Measurements from ENCODE around the gene FBRSL1.
A peak's percentile ranks its signal among the peaks of the same experiment; 100 is the strongest.

The FBRSL1 gene

DNA sequence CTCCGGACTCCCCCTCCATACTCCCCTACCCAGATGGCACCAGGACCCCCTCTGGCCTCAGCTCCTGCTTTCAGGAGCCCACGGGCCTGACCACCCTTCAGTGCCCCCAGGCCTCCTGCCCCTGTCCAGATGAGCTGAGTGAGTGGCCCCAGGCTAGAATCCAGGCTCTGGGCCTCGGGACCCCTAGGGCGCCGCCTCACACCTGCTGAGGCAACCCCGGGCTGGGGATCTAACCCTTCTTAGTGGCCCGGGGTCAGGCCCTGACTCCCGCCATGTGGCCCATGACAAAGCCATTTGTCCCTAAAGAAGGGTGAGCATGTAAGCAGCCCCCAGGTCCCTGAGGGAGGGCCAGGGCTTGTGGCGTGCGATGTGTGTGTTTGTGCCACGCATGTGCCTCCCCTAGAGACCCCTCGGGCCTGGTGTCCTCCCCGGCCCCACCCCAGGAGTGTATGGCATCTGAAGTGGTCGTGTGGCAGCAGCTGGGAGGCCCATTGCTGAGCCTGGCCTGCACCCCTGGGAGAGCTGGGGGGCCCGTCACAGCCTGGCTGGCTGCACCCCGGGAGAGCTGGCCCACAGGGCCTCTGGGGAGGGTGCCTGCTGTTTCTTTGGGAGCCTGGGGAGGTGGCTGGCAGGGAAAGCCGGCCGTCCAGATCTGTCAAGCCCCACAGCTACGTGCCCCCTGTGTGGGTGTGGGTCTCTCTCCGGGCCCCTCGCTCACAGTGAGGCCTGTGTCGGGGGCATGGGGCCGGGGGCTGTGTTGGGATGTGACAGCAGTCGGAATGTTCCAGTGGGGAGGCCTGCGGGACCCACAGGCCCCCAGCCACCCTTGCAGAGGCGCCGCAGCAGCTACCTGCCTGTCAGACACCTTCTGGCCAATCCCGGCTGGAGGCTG is 7.8 kb downstream of the FBRSL1 start:
- DNase-seq (ENCODE audit: low spot score), result no peak

DNA sequence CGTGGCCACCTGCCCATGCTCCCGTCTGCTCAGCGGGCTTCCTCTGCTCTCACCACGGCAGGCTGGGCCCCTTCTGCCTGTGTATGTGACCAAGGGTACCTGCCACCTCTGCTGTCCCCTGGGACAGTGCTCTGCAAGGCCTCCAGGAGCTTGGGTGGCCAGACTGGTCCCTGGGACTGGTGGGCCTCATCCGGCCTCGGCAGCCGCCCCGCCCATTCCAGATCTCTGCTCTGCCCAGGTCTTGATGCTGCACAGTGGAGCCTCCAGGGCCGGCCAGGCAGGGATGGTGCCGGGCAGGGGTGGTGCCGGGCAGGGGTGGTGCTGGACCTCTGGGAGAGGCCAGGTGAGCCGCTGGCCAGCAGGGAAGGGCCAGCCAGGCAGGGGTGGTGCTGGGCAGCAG is 9.0 kb downstream of the FBRSL1 start:
- DNase-seq (ENCODE audit: low spot score), result no peak

DNA sequence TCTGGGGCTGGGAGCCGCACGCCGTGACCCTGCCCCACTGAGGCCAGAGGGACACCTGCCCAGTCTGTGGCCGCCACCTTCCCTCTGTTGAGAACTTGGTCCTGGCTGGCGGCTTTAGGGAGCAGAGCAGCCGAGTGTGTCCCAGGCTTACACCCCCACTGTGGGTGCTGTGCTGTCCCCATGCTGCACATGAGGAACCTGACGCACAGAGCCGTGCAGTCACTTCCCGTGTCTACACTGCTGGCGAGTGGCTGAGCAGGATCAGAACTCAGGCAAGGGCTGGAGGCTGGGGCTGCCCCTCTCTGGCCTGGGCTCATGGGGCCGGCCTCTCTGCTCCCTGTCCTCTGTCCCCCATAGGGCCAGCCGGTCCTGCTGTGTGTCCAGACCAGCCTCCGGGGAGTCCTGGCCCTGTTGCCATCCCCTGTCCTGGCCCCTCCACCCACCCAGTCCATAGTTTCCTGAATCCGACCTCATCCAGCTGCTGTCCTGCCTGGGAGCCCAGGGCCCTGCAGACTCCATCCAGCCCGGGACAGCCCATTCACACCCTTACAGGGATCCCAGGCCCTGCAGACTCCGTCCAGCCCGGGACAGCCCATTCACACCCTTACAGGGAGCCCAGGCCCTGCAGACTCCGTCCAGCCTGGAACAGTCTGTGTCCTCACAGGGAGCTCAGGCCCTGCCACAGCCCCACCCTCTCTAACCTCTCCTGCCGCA is 10.3 kb downstream of the FBRSL1 start:
- DNase-seq (ENCODE audit: low spot score), result no peak

DNA sequence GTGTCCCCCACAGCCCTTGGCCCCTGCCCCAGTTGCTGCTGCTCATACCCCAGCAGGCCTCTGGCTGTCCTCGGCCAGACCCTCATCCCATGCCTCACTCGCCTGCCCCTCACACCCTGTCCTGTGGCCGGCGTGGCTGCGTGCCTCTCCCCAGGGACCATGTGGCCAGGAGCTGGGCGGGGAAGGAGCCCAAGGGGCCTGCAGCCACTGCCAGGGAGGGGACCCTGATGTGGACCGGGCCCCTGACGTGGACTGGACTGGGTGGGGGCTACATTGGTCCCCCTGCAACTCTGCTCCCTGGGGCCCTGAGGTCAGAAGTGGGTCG is 10.9 kb downstream of the FBRSL1 start:
- DNase-seq (ENCODE audit: low spot score), result no peak

DNA sequence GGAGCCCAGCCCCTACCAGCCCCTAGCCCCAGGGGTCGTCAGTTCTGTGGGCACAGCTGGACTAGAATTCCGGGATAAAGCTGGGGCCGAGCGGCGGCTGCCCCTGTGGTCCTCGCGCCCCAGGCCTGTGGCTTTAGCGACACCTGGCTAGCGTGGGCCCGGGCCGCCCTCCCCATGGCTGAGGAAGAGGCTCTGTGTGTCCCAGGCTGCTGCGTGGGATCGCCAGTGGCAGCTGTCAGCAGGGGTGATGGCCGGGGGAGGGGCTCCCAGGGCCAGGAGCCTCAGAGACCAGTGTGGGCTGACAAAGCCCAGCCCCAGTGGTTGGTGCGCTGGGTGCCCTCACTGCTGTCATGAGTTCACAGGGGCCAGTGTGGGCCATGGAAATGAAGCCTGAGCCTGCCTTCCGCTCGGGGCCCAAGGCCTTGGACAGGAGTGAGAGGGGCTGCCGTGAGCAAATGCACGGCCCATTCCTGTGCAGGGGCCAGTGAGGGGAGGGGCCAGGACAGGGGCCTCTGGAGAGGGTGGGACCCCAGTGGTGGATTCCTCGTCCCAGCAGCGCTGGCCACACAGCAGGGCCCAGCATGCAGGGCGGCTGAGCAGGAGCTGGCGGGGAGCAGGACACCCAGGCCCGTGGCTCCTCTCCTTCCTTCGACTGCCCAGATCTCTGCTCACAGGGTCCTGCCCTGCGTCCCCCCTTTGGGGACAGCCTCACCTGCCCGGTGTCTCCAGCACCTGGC is 11.4 kb downstream of the FBRSL1 start:
- DNase-seq (ENCODE audit: low spot score), result no peak

DNA sequence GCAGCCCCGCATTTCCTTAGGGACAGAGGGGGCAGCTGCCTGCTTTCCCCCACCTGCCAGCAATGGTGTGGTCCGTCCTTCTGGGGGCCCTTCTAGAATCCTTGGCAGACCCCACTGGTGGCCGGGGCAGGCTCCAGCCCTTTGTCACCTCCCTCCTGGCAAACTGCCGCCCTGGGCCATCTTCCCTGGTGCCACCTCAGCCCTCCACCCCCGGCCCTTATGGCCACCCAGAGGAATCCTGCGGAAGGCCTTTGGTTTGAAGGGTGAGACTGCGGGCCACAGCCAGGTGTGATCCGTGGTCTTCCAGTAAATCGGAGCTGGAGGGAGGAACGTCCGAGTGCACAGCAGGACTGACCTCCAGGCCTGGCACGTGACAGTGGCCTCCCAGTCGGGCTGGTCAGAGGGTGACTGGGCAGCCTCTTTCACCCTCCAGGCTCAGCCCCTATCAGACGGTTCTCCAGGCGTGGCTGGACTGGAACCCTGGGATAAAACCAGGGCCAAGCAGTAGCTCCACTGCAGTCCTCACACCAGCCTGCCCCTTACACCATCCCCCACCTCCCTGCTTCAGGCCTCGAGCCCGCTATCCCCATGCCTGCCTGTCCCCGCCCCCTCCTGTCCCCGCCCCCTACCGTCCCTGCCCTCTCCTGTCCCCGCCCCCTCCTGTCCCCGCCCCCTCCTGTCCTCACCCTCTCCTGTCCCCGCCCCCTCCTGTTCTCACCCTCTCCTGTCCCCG is 12.4 kb downstream of the FBRSL1 start:
- DNase-seq (ENCODE audit: low spot score), result no peak

DNA sequence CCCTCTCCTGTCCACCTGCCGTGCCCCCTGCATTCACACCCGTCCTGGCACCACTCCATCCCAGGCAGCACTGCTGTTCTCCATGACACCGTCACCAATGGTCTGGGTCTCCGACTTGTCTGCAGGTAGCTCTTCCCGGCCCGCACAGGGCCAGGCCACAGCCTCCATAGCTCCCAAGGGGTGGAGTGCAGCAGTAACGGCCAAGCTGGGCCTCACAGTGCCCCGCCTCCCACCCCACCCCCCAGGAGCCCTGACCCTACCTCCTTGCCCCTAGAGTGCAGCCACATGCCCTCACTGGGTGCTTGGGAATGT is 12.9 kb downstream of the FBRSL1 start:
- no peak for DNase-seq (ENCODE audit: low spot score)

DNA sequence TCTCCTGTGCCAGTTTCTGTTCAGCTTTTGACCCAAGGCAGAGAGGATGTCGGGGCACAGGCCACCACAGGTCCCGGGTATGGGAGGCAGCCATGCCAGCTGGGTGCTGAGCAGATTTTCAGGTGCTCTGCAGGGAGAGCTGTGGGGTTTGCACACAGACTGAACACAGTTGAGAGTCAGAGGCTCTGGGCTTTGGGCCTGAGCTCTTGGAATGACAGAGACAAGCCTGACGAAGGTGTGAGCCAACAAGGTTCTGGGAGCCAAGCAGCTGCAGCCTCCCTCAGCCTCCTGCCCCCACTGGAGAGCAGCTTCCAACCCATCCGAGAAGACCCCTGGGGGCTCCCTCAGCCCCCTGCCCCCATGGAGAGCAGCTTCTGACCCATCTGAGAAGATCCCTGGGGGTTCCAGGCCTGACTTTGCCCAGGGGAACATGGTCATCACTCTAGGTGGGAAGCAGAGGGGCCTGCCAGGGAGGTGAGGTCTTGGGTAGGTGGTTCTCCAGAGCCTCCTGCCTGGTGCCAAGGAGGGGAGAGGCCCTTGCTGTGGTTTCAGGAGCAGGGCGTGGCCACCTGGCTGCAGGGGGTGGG is 13.8 kb downstream of the FBRSL1 start:
- no peak for DNase-seq (ENCODE audit: low spot score)

DNA sequence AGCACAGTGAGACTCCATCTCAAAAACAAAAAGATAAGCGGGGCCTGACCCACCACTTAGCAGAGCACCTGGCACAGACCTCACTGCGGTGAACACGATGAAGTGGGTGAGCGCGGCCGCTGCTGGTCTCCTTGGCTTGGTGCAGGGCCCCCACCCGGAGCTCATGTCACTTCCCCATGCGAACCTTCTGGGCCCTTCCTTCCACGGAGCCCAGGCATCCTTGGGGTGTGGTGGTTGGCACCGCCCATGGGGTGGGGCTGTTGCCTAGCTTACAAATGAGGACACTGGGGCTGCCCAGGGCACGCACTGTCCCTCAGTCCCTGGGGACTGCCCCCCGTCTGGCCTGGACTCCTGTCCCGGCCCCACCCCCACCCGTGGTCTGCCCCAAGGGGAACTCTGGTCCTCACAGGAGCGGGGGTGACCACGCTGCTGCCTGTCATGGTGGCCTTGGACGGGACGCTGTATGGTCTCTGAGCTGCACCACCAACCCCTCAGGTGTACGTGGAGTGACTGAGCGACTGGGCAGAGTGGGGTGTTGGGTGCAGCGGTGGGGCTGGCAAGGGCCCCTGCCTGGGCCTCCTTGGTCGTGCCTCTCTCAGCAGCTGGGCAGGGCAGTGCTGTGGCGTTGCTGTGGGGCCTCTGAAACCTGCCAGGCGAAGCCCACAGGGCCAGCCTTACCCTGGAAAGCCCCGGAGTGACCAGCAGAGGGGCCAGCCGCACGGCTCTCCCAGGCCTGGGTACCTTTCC is 15.3 kb downstream of the FBRSL1 start:
- no peak for DNase-seq (ENCODE audit: low spot score)

DNA sequence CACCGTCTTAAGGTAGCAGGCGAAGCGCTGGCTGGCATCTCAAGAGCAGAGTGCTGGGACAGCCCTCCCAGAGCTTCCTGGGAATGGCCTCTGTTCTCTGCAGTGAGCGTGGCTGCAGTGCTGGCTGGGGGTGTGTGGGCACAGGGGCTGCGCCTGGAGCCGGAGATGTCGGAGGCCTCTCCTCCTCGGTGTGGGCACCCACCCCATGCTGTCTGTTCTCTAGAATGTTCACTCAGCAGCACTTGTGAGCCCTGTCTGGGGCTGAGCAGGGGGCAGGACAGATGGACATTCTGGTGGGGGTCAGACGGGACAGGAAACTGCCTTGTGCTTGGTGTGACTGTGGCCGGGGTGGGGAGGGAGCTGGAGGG is 15.9 kb downstream of the FBRSL1 start:
- no peak for DNase-seq (ENCODE audit: low spot score)

DNA sequence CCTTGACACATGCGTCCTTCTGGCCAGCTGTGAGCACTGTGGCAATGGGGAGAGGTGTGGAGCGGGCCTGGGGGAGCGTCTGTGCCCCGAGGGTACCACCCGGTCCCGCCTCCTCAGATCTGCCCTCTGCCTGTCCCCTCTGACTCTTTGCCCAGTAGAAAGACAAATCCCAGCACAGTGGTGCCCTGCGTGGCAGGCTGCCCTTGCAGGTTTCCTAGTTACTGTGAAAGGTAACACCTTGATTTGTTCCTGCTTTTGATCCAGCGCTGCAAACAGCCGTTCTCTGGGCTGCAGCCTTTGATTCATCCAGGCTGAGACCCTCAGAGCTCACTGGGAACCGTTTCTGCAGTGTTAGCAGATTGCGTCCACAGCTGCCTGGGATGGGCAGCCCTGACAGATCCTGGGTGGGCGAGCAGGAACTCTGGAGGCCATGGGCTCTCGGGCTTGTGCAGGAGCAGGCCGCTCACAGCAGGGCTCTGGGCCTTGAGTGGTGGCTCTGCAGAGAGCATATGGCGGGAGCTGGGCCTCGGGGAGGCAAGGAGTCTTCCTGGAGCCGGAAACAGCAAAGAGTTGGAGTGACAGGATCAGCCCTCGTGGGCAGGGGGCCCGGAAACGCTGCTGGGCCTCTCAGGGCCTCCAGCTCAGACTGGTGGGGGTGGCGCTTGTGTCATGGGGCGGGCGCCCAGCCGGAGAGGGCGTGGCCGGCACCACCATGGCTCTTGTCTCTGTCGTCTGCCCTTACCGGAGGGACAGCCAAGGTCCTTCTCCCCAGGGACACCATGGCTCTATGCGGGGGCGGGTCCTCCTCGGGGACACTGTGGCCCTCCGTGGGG is 16.6 kb downstream of the FBRSL1 start:
- peak; percentile 83 for DNase-seq (ENCODE audit: low spot score)

DNA sequence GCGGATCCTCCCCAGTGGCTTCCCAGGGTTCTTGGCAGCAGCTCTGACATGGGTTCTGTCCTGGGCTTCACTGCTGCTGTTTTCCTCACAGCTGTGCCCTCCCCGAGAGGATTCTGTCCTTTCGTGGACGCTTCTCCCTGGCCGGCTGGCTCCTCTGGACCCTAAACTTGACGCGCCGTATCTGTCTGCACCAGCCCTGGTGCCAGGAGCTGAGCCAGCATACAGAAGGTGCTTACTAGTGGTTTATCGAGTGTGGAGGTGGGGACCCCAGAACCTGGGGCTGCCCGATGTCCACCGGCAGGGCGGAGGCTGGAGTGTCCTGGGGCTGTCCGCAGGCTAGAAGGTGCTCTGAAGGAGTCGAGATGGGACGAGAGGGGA is 17.2 kb downstream of the FBRSL1 start:
- DNase-seq (ENCODE audit: low spot score), result no peak

DNA sequence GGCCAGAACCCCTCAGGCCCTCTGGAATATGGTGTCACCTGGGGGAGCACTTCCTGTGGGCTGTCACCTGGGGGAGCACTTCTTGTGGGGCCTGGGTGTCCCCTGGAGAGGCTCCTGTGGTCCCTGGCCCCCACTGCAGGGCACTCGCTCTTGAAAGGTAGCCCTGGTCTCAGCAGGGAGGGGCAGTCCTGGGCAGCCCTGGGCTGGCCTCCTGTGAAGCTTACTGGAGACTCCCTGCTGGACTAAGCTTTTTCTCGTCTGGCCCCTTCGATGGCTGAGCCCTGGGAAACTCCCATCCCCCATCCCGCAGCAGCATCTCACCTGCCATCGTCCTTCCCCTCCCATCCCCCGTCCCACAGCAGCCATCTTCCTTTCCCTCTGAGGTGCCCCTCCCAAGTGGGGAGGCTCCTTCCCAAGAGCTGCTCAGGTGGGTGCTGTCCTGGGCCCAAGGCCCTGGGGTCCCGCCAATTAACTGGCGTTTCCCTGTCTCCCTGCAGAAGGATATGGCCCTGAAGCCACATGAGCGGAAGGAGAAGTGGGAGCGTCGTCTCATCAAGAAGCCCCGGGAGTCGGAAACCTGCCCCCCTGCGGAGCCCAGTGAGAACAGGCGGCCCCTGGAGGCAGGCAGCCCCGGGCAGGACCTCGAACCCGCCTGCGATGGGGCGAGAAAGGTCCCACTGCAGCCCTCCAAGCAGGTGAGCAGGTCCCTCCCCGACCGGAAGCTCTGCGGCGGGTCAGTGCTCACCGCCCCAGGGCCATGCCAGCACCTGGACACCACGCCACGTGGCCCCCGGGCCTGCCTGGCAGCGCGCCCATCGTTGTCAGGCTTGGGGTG is 17.9 kb downstream of the FBRSL1 start:
- DNase-seq (ENCODE audit: low spot score), result no peak

DNA sequence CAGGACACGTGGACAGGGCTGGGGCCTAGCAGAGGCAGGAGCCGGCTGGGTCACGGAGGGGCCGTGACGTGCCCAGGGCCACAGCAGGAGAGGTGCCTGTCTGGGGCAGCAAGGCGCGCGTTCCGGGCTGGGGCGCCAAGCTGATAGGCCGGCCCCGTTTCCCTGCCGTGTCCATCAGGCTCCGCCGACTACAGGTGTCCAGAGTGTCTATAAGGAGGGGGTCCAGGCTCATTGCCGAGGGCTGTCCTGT is 18.5 kb downstream of the FBRSL1 start:
- DNase-seq (ENCODE audit: low spot score), result no peak

DNA sequence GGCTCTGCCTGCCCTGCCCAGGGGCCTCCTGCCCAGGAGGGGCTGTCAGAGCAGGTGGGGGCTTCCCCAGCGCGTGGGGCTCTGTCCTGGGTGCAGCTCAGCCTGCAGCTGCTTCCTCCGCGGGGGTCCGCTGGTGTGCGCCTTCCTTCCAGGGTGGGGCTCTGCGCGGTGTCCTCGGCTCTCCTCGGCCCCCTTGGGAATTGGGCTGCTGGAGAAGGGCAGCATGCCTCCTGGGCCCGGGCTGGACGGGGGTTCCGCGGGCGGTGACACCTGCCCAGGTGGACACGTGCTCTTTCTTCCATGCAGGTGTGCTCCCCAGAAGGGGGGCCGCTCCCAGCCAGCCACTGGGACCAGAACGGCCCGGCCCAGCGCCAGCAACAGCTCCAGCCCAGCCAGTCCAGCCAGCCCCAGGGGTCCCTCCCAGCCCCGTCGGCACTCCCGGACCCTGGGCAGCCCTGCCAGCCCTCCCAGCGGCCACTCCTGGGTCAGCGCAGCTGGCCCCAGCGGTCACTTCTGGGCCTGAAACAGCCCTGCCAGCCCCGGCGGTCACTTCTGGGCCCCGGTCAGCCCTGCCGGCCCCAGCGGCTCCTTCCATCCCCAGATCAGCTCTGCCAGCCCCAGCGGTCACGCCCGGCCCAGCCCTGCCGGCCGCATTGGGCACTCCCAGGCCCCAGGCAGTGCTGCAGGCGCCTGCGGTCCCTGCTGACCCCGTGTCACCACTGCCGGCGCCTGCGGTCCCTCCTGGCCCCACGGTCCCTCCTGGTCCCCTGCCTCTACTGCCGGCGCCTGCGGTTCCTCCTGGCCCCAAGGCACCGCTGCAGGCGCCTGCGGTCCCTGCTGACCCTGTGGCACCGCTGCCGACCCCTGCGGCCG is 19.1 kb downstream of the FBRSL1 start:
- DNase-seq (ENCODE audit: low spot score), result no peak

DNA sequence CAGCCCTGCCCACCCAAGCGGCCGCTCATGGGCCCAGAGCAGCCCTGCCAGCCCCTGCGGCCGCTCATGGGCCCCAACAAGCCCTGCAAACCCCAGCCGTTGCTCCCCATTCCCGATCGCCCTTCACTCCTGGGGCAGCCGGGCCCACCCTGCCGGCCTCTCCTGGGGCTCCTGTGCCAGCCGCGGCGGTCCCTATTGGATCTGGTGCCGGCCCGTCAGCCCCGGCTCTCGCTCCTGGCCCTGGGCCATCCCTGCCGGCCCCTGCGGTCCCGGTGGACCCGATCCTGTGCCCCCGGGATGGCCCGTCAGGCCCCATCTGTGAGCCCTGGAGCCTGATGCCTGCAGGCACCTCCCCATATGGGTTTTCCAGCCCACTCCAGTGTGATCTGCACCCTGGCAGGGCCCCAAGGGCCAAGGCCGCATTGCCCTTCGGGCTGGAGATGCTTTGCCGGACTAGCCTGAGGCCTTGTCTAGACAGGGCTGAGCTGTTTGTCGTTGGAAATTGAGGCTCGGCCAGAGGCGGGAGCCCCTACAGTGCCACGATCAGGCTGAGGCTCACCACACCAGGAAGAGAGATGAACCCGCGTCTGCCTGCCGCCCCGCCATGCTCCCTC is 20.3 kb downstream of the FBRSL1 start:
- DNase-seq (ENCODE audit: low spot score), result no peak

DNA sequence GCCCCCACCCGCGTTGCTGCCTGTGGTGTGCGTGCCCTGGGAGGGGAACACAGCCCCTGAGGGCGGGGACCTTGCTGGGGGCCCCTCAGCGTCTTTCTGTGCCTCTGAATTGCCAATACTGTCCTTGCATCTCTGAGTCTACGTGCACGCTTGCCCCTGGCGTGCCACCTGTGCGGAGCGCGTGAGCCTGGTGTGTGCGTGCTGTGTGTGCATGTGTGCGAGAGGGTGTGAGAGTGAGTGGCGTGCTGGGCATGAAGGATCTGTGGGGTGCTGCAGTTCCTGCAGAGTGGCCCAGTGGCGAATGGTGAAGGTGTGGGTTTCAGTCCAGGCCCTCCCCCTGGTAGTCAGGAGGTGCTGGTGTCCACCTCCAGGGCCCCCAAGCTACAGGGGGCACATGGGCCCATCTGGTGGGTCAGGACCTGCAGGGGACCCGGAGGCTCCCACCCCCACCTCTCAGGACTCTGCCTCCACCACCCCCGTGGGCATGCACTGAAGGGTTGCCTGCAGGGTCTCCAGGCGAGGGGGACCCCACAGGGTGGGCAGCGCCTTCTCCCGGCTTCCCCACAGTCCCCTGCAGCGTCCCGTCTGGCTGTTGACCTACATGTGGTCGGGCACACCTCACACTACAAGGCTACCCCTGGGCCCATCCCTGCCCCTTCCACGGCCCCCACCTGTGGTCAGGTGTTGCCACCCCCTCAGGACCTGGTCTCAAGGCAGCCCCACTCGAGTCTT is 21.0 kb downstream of the FBRSL1 start:
- no peak for DNase-seq (ENCODE audit: low spot score)

All from left forelimb (tissue), 1 donor.